GM11168 (cell line): ENCODE data around the gene KATNBL1.
"Not testable (repeated sequence)": the region's sequence is repeated elsewhere in the genome, so short reads cannot be mapped to it uniquely, and the experiment has no call there.

Experiments used
- in situ Hi-C: fragments of 300-500 bp; cut with MboI; formaldehyde crosslinking; loops from one replicate; pipeline ENCODE4 v1.12.0; 2022; ENCODE audit warnings: low sequenced_read_pairs; ENCODE audit not compliant: unreplicated experiment

Gene KATNBL1

DNA sequence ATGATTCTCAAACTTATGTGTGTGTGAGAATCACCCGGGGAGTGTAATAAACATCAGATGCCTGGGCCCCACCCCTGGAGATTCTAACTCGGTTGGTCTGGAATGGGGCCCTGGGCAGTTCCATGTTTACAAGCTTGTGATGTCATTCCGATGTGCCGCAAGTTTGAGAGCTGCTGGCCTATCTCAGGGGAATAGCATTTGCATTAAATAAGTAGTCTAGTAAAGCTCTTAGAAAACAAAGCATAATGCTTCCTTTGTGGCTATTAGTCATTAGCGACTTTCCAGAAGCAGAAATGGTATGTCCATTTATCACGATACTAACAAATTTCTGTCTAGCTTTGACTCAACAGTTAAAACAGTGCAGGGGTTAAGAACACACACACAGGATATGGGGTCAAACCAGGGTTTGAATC lies 87.1 kb downstream of the KATNBL1 start:
- in situ Hi-C loops: no loop called here

DNA sequence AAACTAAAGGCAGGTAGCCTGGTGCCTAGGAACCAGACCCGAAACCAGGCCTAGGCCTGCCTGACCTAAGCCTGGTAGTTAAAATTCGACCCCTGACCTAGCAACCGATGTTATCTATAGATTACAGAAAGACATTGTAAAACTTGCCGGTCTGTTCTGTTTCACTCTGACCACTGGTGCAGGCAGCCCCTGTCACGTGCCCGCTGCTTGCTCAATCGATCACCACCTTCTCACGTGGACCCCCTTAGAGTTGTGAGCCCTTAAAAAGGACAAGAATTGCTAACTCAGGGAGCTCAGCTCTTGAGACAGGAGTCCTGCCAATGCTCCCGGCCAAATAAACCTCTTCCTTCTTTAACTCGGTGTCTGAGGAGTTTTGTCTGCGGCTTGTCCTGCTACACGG lies 88.1 kb downstream of the KATNBL1 start:
- in situ Hi-C loops: not testable (repeated sequence)

DNA sequence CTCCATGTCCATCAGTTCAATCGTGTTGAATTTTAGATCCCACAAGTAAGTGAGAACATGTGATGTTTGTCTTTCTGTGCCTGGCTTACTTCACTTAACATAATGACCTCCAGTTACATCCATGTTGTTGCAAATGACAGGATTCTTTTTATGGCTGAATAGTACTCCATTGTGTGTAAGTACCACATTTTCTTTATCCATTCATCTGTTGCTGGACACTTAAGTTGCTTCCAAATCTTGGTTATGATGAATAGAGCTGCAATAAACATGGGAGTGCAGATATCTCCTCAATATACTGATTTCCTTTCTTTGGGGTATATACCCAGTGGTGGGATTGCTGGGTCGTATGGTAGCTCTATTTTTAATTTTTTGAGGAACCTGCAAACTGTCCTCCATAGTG lies 89.5 kb downstream of the KATNBL1 start:
- in situ Hi-C loops: not testable (repeated sequence)

DNA sequence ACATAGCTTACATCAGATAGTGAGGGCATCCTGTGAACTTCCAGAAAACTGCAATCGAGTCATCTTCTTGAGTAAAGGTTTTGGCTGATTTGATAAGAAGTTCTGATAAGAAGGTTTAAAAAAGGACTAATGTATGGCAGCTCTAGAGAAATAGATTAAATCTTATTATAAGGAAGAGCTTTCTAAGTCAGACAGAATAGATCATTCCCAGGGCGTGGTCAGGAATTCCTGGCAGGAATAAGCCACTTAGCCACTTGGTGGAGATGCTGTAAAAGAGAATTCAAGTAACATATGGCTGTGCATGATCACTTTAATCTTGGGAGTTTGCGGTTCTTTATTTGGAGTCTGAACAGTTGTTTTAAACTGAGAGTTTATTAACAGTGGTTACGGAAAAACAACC lies 90.6 kb downstream of the KATNBL1 start:
- in situ Hi-C loops: no loop called here

DNA sequence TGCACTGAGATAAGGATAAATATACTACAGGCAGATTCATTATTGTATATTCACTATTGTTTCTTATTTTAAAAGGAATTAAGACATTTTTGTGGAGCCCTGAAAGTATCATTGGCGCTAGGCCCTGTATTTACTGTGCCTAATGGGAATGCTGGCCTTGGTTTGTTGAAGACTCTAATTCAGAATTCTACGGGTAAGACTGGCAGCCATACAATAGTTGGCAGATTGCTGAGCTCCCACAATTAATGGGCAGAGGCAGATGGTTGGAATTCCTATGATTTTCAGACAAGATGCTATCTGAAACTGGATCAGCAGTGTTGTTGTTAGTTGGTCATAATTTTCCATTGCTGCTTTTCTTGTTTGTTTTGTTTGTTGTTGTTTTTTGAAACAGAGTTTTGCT lies 93.3 kb downstream of the KATNBL1 start:
- in situ Hi-C loops: no loop called here

DNA sequence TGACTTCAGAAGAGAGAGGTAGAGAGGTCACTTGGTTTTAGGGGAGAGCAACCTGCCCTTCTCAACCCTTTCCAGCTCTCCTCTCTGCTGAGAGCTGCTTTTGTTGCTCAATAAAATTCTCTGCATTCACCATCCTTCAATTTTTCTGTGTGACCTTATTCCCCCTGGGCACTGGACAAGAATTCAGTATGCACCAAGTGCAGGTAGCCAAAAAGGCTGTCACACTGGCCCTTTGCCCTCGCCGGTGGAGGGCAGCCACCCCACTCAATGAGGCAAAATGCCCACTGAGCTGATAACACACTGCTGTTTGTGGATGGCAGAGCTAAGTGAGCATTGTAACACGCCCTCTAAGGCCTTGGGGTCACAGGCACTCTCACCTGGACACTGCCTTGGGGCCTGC lies 95.2 kb downstream of the KATNBL1 start:
- in situ Hi-C loops: loop anchor here (5.0 kb wide), 1 partner anchor 103 kb away; no protein-coding TSS in a partner anchor

DNA sequence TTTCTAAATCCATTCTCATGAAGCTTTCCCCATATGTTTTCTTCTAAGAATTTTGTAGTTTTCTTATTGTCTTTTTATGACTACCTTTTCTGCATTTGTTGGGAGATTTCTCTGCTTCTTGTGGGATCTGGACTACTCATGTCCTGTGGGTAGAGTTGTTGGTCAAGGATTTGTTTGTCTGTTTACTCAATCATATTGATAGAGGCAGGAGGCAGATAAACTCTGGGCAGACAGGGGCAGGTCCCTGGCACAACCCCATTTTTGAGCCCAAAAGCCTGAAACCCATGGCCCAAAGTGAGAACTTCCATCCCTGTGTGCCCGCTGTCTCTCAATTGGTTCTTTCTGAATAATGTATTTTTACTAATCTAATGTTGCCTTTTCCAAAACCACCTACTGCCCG lies 95.7 kb downstream of the KATNBL1 start:
- in situ Hi-C loops: loop anchor here (5.0 kb wide), 1 partner anchor 103 kb away; no protein-coding TSS in a partner anchor

DNA sequence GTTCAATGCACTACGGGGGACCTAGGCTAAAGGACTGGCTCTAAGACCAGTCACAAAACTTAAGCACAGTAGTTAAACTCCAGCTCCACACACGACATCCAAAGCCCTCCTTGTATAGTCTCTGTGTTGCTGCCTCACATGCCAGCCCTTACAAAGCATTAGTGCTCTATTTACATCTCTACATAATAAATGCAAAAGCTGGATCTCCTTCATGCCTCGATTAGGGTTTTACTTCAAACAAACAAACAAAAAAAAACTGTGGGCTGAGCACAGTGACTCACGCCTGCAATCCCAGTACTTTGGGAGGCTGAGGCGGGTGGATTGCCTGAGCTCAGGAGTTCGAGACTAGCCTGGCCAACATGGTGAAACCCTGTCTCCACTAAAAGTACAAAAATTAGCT lies 98.4 kb downstream of the KATNBL1 start:
- in situ Hi-C loops: loop anchor here (5.0 kb wide), 1 partner anchor 106 kb away; no protein-coding TSS in a partner anchor

DNA sequence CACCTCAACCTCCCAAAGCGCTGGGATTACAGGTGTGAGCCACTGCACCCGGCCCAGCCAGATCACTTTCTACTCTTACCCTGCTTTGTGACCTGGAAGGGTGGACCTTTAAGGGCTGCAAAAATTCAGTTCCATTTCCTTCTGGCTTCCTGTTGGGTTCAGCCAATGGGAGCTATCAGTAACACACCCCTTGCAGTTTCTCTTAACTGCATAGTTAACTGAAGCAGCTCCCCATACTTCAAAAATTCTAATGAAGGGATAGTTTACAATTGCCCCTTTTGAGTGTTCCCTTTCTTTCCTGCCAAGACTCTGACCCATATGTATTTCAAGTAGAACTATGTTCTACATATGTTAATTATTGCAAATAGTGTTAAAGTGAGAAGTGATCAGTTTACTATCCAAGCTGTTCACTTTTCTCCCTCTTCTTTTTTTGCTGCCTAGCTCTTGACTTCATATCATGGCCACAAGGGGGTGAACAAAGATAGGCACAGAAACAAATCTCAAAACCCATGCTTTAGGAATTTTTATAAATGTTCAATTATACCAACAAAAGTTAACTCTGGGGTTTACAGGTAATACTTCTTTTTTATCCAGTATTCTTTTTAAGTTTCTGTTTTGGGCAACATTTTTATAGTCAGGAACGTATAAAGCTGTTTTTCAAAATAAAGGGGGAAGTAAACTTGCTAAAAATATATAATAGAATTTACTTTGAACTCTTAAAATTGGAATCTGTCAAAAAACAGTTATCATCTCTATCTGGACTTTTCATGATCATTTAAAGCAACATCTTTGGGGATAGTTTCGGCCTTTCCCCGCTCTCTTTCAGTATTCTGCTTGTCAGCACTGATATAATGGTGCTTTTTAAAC lies 99.9 kb downstream of the KATNBL1 start:
- in situ Hi-C loops: loop anchor here (5.0 kb wide), 1 partner anchor 107 kb away; no protein-coding TSS in a partner anchor

DNA sequence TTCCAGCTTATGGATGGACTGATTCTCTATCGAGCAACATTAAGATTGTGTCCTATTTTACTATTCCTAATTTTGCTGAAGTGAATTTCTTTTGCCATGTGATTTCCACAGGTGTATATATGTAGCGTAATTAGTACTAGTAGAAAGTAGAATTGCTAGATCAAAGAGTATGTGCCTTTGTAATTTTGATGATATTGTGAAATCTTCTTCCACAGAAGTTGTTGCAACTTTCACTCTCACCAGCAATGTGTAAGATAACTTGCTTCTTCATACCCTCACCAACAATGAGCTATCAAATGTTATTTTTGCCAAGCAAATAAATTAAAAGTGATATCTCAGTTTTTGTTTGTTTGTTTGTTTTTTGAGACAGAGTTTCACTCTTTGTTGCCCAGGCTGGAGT lies 102.6 kb downstream of the KATNBL1 start:
- in situ Hi-C loops: no loop called here

DNA sequence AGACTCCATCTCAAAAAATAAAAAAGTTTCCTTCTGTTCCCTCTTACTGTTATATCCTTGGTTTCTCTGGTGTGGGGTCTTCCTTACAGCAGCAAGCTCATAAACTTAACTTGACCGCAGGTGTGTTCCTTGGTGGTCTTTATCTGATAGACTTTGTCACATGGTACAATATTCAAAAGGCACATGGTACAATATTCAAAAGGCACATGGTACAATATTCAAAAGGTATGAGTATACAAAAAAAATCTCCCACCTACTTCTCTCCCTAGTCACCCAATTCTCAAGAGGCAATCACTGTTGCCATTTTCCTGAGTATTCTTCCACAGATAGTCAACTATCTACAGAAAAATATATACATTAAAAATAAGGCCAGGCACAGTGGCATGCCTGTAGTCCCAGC lies 103.5 kb downstream of the KATNBL1 start:
- in situ Hi-C loops: no loop called here

DNA sequence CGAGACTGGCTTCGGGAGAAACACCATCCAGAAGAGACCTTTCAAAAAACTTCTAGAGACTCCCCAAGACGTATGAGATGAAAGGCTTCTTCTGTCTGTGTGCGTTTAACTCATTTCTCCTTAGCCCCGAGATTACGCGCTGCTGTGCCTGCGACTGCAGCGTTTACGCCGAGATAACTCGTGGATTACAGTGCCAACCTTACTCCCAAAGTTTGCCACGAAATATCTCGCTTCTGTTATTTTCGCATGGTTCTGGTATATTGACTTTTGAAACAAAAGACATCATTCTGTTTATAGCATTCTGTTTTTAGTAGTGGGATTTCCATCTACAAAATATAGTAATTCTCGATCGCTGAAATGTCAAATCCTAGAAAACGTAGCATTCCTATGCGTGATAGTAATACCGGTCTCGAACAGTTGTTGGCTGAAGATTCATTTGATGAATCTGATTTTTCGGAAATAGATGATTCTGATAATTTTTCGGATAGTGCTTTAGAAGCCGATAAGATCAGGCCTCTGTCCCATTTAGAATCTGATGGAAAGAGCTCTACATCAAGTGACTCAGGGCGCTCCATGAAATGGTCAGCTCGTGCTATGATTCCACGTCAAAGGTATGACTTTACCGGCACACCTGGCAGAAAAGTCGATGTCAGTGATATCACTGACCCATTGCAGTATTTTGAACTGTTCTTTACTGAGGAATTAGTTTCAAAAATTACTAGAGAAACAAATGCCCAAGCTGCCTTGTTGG lies 107.5 kb downstream of the KATNBL1 start:
- in situ Hi-C loops: no loop called here

DNA sequence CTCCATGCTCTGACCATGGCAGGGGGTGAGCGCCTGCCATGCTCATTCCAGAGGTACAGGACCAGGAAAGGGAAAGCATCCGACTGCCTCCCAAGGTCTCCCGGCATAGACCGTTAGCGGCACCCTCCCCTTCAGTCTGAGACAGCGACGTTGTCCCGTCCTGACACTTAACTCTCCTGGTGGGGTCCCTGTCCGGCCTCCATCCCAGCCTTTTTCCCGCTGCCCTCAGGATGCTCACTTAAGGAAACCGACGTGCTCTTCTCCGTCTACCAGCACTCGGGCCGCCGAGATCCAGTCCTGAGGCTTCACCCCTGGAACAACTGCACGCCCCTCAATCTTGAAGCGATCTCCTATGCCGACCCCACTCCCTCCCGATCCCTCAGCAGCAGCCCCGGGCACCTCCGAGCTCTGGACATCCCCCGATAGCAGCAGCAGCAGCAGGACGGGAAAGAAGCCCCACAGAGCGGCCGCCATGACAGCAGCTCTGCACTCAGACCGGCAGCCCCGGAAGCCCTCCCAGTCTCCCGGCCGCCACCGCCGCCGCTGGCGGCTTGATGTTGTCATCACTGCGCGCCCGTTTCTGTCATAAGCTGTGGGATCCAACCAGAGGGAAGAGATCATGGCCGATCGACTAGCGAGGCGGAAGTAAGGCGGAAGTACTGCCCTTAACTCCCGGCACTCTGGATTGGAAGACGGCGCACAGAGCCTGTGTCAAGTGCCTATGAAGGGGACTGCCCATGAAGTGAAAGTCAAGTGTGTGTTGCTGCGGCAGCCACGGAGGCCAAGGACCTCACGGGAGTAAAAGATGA lies 108.3 kb downstream of the KATNBL1 start, which contains the start of the genes EMC7 and PGBD4:
TSS of gene EMC7 (minus strand) at position 497 of the 809 bp plus-strand sequence. CDS start at position 474, 23 bp downstream.
TSS of gene PGBD4 (plus strand) at position 718 of the 809 bp plus-strand sequence. CDS start 449 bp downstream, outside the sequence.
- in situ Hi-C loops: no loop called here

DNA sequence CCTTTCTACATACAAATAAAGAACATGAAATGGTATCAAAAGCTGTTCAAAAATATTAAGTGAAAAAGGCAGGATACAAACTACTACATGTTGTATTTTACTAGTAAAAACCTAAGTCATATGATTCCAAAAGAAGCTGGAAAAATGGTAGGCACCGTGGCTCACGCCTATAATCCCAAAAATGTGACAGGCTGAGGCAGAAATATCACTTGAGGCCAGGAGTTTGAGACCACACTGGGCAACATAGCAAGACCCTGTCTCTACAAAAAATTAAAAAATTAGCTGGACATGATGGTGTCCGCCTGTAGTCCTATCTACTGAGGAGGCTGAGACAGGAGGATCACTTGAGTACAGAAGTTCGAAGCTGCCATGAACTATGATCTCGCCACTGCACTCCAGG lies 110.0 kb downstream of the KATNBL1 start:
- in situ Hi-C loops: no loop called here
